HG02610 (cell line): Measurements from ENCODE around the gene MOV10L1.

Experiments used
- ATAC-seq: cut with Tn5 transposase; IDR thresholded peaks from one replicate; pipeline ENCODE4 v1.9.1; 2021; ENCODE audit warnings: mild to moderate bottlenecking, moderate library complexity; ENCODE audit not compliant: unreplicated experiment

Gene MOV10L1

GRCh38 chr22:50089682-50090411, at the start of gene MOV10L1:
Gene MOV10L1, plus strand, starts transcription at chr22:50090006. Its CDS starts 83 bp downstream, at chr22:50090089.
- no peak for ATAC-seq

DNA sequence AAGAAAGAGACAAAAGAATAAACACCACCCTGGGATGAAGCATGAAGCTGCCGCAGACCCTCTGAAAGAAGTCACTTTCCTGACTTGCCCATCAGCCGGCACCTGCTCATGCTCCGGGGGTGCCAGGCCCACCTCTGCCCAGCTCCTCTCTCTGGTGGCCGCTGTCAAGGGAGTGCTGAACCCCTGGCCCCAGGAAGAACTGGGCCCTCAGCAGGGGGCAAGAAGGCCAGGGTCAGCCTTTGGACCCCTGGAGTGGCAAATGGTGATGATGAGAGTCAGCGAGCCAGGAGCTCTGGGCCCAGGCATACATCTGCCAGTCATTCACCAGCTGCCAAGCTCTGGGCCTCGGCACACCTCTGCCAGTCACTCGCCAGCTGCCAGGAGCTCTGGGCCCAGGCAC, 49.1 kb upstream of the MOV10L1 start:
- no peak for ATAC-seq

DNA sequence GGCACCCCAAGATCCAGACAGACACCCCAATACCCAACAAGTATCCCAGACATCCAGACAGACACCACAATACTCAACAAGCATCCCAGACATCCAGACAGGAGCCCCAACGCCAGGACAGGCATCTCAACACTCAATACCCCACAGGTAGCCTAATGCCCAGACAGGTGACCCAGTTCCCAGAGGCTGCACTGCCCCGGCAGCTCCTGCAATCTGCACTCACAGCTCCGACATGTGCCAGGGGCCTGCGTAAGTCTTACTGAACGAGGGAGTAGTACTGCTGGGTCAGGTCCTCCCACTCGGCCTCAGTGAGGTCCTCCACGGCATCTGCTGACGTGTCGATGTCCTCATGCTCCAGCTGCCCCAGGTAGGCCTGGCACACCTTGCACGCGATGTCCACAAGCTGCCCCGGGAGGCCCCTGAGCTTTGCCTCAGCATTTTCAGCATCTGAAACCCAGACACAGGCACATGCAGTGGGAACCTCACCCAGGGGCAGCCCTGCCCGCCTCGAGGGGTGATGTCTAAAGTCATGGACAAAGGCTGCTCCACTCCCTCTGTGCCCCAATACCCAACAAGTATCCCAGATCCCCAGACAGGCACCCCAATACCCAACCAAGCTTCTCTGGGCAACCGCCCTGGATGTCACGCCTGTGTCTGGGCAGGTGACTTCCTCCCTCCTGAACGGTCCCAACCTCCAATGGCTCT, 48.3 kb upstream of the MOV10L1 start:
- ATAC-seq = no peak

GRCh38 chr22:50044485-50045118, 45.2 kb upstream of the MOV10L1 start:
- no peak for ATAC-seq

- no peak for ATAC-seq
These were observed 44.4 kb upstream of the MOV10L1 start for GRCh38 chr22:50045211-50046018.

GRCh38 chr22:50046019-50046415, 43.8 kb upstream of the MOV10L1 start:
- ATAC-seq = no peak

GRCh38 chr22:50046481-50047245, 43.1 kb upstream of the MOV10L1 start:
- ATAC-seq = no peak

GRCh38 chr22:50047346-50047745, 42.5 kb upstream of the MOV10L1 start:
- no peak for ATAC-seq

DNA sequence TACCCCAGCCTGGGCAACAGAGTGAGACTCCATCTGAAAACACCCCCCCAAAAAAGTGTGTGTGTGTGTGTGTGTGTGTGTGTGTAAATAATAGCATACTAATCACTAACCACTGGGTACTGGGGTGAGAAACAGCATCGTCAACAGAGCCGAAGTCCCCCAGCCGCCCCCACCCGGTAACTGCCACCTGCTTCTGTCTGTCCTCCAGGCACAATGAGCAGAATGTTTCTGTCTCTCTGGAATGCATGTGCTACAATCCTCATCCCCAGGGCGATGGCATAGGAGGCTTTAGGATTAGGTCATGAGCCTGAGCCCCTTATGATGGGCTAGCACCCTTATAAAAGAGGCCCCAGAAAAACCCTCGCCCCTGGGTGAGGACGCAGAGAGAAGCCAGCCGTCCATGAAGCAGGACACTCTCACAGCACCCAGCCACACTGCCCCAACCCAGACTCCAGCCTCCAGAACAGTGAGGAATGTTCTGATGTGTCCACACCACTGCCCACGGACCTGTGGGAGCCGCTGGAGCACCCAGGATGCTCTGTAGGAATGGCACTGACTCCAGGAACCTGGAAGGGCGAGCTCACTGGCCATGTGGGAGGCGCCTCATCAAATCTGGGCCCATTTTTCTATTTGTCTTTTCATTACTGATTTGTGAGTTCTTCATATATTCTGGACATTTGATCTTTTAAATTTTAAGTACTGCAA, 41.6 kb upstream of the MOV10L1 start:
- no peak for ATAC-seq

DNA sequence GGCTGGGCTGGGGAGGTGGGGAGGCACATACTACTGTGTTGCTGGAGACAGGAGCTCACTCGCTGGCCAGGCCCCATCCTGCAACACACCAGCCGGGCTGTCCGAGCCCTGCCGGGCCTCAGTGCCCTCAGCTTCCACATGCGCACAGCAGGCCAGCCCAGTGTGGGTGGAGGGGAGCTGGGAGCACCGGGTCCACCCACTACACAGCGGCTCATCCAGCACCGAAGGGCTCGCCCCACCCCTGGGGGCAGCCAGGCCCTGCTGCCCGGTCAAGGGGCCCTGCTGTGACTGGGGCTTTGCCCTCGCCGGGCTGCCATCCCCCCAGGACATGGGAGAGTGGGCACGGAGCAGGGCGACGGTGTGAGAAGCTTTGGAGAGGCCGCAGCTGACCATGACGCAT, 41.0 kb upstream of the MOV10L1 start:
- ATAC-seq = no peak

DNA sequence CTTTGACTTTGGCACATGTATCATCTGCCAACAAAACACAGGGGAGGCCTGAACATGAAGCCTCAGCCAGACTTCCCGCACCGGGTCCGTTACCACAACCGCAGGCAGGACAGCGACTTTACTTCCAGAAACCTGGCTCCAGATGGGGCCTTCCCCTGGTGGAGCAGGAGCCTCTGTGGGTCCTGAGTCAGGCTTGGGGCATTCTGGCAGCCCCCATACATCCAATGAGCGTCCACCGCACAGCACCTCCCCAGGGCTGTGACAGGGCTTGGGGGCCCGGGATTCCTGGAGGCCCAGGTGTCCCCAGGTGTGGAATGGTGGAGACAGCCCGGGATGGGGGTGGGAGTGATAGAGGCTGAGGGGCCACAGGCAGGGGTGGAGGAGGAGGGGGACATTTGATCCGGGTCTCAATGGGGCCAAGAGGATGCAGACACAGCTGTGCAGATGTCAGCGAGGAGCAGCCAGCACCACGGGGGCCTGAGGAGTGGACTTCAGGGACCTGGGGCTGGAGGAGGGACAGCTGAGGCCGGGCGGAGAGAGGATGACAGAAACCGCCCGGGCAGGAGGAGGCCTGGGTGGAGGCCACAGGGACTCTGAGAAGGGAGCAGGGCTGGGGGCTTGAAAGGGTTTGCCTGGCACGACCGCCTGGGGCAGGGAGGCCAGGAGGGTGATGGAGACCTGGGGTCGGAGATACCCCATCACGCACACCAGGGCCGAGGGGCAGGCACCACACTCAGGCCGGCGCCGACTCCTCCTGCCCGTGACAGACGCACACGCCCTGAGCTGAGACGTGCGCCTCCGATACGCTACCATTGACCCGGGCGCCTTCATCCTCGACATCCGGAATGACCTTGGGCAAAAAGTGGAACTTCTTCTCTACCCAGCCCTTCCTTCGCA, 40.3 kb upstream of the MOV10L1 start:
- no peak for ATAC-seq

DNA sequence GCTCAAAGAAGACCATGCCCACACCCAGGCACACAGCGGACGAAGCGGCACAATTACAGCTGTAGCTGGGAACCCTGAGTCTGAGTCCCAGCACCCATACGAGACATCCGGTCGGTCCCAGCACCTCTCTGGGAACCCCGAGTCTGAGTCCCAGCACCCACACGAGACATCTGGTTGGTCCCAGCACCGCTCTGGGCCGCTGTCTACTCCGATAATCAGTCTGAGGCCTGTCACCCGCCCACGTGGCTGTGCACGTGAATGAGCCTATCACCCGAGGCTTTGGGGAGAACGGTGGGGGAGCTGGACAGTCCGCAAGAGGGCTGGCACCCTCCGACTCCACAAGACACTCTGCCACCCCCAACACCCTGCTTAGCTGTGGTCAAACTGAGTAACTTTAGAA, 37.9 kb upstream of the MOV10L1 start:
- no peak for ATAC-seq

DNA sequence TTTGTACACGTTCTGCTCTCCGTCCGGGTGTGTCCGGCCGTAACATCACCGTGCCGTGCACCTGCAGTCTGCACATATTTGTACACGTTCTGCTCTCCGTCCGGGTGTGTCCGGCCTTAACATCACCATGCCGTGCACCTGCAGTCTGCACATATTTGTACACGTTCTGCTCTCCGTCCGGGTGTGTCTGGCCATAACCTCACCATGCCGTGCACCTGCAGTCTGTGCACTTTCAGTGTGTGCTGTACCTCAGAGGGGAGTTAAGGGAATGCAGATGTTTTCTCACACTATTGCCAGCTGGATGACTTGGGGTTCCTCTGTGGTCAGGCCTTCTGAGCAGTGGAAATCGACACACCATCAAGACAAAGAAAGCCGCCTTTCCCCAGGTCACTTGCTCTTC, 35.9 kb upstream of the MOV10L1 start:
- no peak for ATAC-seq

DNA sequence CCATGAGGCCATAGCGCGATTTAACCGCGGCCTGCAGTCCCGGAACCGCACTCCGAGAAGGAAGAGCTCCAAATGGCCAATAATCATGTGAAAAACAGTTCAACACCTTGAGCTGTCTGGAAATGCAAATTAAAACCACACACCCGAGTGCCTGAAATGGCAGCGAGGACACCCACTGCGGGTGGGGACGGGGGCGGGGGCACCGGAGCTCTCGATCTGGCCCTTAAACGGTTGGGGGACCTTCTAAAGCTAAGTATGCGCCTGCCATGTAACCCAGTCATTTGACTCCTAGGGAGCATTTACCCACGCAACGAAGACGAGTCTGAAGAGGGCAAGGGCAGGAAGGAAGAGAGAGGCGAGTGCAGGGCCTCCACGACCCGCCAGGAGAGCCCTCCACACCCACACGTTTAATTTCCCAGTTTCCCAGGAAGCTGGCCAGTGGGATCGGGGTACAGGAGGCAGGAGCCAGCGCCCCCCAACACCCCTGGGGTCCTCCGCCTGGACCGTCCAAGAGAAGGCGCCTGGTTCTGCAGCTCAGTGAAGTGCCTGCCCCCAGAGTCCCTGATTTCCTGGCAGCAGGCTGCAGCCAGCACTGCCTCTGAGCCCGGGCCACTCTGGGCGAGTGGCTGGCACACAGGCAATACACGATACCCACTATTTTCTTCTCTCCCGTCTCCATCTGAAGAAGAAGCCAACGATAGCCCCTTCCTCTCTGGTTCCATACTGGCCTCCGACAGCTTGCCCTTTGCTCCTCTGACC, 33.4 kb upstream of the MOV10L1 start:
- no peak for ATAC-seq

DNA sequence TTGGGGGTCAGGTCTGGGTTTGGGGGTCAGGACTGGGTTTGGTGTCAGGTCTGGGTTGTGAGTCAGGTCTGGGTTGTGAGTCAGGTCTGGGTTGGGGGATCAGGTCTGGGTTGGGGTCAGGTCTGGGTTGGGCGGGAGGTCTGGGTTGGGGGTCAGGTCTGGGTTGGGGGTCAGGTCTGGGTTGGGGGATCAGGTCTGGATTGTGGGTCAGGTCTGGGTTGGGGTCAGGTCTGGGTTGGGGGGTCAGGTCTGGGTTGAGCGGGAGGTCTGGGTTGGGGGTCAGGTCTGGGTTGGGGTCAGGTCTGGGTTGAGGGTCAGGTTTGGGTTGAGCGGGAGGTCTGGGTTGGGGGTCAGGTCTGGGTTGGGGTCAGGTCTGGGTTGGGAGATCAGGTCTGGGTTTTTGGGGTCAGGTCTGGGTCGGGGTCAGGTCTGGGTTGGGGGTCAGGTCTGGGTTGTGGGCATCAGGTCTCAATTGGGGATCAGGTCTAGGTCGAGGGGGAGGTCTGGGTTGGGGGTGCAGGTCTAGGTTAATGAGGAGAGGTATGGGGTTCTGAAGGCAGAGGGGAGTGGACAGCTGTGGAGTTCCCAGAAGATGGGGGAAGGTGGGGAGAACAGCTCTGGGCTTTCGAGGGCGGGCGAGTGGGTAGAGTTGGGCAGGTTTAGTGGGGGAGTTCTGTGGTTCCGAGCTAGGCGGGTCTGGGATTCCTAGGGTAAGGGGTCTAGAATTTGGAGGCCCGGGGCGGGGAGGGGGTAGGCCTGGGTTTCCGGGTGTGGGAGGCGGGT, 32.3 kb upstream of the MOV10L1 start:
- ATAC-seq = no peak

DNA sequence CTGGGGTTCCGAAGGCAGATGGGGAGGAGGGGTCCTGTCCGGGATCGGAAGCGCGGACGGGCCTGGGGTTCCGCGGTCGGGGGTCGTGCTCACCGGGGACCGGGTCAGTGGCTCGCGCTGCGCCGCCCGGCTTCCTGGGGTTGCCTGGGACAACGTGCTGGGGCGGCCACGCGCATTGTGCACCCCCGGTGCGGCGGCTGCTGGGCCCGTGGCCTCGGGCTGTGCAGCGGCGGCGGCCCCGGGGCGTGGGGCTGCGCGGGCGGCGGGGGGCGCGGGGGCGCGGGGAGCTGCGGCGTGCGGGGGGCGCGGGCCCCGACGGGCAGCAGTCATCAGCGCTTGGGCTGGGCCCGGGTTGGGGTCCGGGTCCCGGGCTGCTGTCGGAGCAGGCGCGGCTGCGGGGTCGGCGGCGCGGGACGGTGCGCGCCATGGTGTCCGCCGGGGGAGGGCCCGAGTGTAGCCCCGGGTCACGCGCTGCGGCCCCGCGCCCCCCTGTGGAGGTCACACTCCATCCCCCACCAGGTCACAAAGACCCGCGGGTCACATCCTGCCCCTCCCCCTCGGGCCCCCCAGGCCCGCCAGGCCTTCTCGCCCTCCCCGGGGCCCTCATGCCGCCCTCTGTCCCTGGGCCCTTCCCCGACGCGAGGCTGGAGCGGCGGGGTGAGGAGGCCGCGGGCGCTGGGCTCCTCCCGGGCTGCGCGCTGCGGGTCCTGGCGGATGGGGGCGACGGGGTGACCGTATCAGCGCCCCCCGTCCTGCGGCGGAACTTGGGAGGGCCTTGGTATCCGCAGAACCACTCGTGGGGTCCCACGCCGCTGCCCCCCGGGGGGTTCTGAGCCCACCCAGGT, 31.5 kb upstream of the MOV10L1 start, which contains the start of gene TTLL8:
TTLL8 (minus strand) TSS at position 238 of the 845 bp plus-strand sequence.
- ATAC-seq = no peak
